LNCAP (cell line): ENCODE results near the gene KMT2D.

Experiments used
- CTCF ChIP-seq: fragments of 450-650 bp; IDR thresholded peaks from 2 replicates; pipeline ENCODE4 v1.5.1; 2017; ENCODE audit warnings: mild to moderate bottlenecking

Gene KMT2D

GRCh38 chr12:49040364-49040855, 20.2 kb downstream of the KMT2D start:
- no peak for TF ChIP-seq CTCF

GRCh38 chr12:49039421-49040363, 20.9 kb downstream of the KMT2D start:
- TF ChIP-seq CTCF, result no peak

GRCh38 chr12:49038291-49038955, 22.2 kb downstream of the KMT2D start:
- TF ChIP-seq CTCF, result no peak

- no peak for TF ChIP-seq CTCF
Measured at GRCh38 chr12:49037947-49038237, 22.7 kb downstream of the KMT2D start.

DNA sequence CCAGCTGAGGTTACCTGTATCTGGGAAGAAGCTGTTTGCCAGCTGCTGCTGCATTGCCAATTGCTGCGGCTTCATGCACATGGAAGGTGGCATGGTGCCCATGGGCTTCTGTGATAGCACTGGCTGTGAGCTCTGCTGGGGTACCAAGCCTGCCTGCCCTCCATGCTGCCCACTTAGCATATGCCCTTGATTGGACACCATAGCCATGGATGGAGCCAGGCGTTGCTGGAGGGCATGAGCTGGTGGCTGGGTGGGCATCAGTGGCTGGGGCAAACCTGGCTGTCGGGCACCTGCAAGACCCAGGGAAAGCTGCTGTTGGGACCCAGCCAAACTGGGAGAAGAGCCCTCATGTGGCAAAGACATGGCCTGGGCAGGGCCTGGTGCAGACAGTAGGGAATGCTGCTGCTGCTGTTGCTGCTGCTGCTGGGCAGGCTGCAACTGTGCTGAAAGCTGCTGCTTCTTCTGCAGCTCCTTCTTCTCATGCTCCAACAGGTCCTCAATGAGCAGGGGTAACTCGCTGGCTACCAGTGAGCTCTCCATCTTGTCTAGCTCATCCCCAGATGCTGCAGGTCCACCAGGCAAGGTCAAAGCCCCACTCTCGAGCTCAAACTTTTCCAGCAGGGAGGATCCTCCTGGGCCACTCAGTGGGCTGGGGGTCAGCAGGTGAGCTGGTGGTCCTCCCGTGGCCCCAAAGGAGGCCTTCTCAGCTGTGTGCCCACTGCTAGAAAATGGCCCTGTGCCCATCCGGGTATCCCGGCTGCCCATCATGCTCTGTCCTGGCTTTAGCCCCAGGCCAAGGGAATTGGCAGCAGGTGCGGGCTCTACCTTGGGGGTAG, 23.3 kb downstream of the KMT2D start:
- no peak for TF ChIP-seq CTCF

DNA sequence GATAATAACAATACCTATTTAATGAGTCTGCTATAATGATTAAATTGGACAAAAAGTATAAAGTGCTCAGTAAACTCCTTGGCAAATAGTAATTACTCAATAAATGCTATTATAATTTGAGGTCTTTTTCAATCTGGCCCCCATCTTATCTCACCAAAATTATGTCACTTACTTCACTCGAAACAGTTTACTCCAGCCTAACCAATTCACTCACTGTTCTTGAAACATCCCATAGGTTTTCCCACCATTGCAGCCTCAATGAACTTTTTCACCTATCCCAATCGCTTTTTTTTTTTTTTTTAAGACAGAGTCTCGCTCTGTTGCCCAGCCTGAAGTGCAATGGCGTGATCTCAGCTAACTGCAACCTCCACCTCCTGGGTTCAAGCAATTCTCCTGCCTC, 24.6 kb downstream of the KMT2D start:
- TF ChIP-seq CTCF, result no peak

DNA sequence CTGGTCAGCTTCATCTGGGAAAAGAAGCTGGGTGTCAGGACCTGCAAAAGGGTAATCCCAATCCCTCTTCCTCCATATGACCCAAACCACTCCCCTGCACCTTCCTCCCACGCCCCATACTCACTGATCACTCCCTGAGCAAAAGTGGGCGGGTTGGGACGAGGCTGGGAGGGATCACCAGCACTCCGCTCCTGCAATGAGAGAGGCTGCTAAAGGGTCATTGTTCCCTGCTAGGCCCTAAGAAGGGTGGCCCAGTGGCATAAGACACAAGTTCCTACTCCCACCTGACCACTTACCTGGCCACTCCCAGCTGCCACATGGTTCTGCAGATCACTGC, 26.3 kb downstream of the KMT2D start:
- TF ChIP-seq CTCF, result no peak
